ENCODE data around the gene KIT.

Gene KIT

GRCh38 chr4:54717694-54718093, 59.9 kb downstream of the KIT start:
- TF ChIP-seq CTCF (IDR thresholded peaks at IDR 0.05; ENCODE audit: low read depth, low read length), result no peak
- no peak for DNase-seq (ENCODE audit: extremely low read depth, low read depth)

DNA sequence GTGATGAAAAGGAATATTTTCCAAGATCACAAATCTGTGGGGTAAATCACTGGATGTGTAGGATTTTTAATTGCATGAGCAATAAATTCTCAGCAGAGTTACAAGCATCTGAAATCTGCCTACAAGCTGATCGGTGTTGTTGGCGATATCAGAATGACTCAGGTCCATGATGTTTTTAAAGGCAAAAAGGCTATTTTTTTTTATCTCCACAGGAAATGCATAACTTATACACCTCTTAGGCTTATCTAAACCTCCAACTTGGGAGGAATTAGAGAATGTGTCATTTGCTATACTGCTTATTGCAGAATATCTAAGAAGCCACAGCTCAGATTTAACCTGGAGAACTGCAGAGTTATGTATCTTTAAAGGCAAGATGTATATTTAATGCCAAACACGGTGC, 61.6 kb downstream of the KIT start:
- no peak for TF ChIP-seq CTCF (IDR thresholded peaks at IDR 0.05; ENCODE audit: low read depth, low read length)
- DNase-seq (ENCODE audit: extremely low read depth, low read depth), result no peak

GRCh38 chr4:54723220-54723619, 65.5 kb downstream of the KIT start:
- TF ChIP-seq CTCF (IDR thresholded peaks at IDR 0.05; ENCODE audit: low read depth, low read length), result no peak
- DNase-seq (ENCODE audit: extremely low read depth, low read depth), result no peak

GRCh38 chr4:54723820-54724219, 66.1 kb downstream of the KIT start:
- no peak for DNase-seq (ENCODE audit: extremely low read depth, low read depth)
- no peak for TF ChIP-seq CTCF (IDR thresholded peaks at IDR 0.05; ENCODE audit: low read depth, low read length)

- DNase-seq (ENCODE audit: extremely low read depth, low read depth), result no peak
- no peak for TF ChIP-seq CTCF (IDR thresholded peaks at IDR 0.05; ENCODE audit: low read depth, low read length)
Measured at GRCh38 chr4:54726907-54727306, 69.2 kb downstream of the KIT start.

GRCh38 chr4:54727346-54727745, 69.6 kb downstream of the KIT start:
- no peak for TF ChIP-seq CTCF (IDR thresholded peaks at IDR 0.05; ENCODE audit: low read depth, low read length)
- DNase-seq (ENCODE audit: extremely low read depth, low read depth), result no peak

DNA sequence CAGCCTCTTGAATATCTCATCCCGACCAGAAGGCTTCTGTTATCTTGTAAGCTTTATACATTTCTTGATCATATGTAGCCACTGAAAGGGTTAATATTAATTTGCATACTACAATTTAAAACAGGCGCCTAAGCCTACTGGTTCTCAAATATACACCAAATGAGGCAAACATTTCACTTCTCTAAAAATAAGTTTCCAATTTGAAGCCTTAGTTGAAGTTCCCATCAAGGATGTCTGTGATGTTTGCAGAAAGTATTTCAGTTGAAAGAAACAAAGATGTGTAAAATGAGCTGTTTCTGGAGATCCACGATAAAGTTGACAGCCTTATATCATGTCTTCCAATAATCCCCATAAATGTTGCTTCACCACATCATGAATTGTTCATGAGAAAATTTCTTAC, 70.6 kb downstream of the KIT start:
- DNase-seq (ENCODE audit: extremely low read depth, low read depth), result no peak
- no peak for TF ChIP-seq CTCF (IDR thresholded peaks at IDR 0.05; ENCODE audit: low read depth, low read length)
